Measurements from ENCODE around the gene DPH1.

DPH1 gene

DNA sequence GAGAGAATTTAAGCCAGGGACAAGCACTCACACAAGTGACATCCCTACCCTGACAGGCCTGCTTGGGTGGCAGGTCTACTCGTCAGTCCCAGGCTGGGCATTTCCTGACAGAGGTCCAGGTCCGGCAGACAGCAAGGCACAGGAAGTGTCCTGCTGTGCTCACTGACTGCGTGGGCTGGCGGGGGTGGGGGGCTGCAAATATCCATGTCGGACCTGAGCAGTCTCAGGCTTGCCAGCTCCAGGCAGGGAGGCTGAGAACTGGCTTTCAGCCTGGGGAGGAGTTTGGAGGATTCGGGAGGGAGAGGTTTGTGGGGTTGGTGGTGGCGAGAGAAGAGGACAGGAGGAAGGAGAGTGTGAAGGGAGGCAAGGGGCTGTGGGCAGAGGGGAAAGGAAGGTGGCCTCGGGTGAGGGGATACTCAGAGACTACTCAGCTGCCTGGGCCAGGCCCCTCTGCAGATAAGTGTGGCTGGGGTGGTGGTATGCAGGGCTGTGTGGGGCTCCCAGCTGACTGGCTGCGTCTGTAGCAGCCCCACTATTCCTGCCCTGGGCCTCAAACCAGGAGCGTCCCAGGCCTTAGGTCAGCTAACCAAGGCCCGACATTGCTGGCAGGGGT is 32.7 kb downstream of the DPH1 start:
- no peak for DNase-seq (ENCODE audit: low read depth in 2 of 2)

DNA sequence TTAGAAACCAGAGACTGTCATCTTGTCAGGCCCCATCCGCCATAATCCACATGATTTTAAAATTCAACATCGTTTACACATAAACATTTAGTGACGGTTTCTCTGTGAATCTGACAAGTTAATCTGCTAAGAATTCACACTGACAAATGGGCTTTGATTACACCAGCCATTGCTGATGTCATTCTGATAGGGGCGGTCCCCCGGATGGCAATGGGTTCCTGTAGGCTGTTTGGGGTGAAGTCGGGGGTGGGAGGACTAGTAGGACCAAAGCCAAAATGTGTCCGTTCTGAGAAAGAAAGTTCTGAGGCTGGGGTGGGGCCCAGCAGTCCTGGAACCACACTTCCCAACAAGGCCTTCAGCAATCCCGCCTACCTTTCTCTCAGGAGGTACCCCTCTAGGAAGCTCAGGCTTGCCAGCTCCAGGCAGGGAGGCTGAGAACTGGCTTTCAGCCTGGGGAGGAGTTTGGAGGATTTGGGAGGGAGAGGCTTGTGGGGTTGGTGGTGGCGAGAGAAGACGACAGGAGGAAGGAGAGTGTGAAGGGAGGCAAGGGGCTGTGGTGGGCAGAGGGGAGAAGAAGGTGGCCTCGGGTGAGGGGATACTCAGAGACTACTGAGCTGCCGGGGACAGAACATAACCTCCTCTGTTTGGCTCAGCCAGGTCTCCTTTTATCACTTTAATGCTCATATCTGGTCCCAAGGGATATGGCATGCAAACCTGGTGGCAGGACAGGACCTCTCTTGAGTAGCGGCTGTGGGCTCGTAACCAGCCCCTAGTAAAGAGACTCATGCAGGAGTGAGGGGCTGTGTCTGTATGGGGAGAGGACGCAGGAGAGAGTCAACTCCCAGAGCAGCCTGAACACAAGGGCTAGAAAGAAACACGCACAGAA is 33.6 kb downstream of the DPH1 start:
- DNase-seq (ENCODE audit: low read depth in 2 of 2), result no peak

GRCh38 chr17:2064147-2064489 is 34.2 kb downstream of the DPH1 start:
- DNase-seq (ENCODE audit: low read depth in 2 of 2), result no peak

DNA sequence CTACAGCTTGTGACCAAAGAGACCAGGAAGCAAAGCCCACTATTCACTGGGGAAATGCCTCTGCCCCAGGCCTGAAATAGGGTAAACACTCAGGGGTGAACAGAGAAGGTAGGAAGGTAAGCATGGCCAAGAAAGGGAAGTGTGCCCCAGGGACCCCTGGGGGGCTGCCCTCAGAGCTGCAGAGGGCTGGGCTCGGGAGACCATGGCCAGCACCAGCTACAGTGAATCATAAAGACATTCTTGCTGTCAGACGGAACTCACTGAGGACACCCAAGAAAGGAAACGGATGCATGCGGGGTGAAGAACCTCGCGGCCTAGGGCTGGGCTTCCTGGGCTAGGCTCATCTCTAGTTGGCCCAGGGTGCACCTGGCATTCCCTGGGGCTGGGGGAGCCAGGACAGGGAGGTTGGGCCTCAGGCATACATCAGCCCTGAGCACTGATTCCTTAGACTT is 34.6 kb downstream of the DPH1 start:
- no peak for DNase-seq (ENCODE audit: low read depth in 2 of 2)

- peak; percentile 73 to 75 for DNase-seq (ENCODE audit: low read depth in 2 of 2)
These were observed 35.2 kb downstream of the DPH1 start for GRCh38 chr17:2064980-2065785.

GRCh38 chr17:2065949-2066400 is 36.0 kb downstream of the DPH1 start:
- no peak for DNase-seq (ENCODE audit: low read depth in 2 of 2)

DNA sequence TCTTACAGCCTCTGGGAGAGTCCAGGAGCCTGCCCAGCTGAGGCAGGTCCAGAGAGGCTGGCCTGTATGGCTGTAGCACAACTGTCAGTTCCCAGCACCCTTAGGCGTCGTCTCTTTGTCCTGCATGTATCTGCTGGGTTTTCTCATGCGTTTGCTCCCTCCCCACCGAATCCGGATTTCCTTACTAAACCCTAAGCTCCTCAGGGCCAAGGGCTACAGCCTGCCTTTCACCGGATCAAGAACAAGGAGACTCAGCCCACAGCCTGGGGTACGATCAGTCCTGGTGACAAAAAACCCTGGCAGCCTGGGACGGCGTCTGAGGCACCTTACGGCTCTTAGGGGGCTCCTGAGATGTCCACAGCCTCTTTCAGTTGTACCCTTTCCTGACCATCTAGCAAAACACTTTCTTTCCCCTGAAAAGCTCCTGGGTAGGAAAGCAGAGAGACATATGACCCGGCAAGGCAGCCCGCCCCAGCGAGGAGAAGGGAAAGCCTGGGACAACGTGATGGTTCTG is 37.2 kb downstream of the DPH1 start:
- DNase-seq (ENCODE audit: low read depth in 2 of 2), result no peak

GRCh38 chr17:2067608-2068024 is 37.7 kb downstream of the DPH1 start:
- no peak for DNase-seq (ENCODE audit: low read depth in 2 of 2)

DNA sequence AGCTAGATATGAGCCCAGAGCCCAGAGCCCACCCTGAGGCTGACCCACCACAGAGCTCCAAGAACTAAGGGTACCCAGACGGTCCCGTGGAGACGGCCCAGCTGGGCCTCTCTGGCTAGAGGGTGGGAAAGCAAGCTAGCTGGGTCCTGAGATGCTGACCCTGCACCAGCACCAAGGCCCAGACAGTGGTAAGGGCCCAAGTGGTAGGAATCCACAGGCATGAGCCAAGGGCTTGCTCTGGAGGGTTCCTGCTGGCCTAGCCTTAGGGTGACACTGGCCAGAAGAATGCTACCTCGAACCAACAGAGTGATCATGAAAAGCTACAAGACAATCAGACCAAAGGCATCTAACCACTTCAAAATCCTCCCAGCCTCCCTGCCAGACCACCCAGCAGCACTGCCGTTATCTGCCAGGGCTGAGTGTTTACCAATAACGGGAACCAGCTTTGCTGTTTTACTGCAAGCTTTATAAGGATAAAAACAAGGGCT is 38.1 kb downstream of the DPH1 start:
- DNase-seq (ENCODE audit: low read depth in 2 of 2), result no peak

- DNase-seq (ENCODE audit: low read depth in 2 of 2), result no peak
These were observed 38.6 kb downstream of the DPH1 start for GRCh38 chr17:2068519-2069051.

DNA sequence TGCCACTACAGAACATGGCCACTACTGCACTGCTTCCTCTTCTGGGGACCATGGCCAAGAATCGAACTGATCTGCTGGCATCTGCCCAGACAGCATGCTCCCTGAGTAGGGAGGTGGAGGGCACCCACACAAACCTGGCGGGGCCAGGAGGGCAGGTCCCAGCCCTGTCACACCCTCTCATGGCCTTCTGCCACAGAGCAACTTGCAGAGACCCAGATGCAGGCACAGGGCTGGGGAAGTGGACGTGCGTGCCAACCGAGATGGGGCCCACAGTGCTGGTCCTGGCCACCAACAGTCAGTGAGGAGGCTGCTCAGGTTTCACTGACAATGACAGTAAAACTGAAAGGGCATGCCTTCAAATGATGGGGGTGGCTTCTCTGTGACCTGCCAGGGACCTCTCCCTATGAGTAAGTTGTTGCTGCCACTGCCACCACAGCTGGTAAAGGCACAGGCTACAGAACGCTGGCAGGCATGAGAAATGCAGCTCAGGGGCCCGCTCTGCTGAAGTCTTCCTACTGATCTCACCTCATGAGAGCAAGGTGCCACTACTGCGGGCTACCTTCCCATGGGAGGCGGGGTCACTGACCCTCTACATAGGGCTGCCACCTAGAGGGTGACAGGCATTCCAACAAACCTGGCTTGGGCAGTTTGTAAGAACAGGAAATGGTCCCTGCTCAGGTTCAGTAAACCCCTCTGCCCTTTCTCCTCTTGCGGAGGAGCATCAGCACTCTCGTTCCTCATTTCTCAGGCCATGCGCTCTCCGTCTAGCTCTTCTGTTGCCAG is 40.5 kb downstream of the DPH1 start:
- DNase-seq (ENCODE audit: low read depth in 2 of 2), result peak; percentile 61 to 74

DNA sequence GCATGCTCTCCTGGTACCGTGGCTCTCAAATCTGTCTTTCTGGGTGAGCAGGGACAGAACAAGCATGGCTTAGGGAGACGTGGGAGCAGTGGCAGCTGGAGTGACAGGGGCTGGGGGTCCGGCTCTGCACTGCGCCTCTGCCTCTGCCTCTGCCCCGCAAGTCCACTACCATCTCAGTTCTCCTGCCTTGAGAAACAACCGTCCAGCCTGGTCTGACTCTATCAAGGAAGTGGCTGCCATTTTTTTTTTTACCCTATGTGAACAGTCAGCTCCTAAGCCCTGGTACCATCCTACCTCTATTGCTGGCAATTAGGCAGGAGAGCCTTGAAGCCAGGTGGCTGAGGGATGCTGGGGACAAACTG is 41.1 kb downstream of the DPH1 start:
- DNase-seq (ENCODE audit: low read depth in 2 of 2), result no peak

DNA sequence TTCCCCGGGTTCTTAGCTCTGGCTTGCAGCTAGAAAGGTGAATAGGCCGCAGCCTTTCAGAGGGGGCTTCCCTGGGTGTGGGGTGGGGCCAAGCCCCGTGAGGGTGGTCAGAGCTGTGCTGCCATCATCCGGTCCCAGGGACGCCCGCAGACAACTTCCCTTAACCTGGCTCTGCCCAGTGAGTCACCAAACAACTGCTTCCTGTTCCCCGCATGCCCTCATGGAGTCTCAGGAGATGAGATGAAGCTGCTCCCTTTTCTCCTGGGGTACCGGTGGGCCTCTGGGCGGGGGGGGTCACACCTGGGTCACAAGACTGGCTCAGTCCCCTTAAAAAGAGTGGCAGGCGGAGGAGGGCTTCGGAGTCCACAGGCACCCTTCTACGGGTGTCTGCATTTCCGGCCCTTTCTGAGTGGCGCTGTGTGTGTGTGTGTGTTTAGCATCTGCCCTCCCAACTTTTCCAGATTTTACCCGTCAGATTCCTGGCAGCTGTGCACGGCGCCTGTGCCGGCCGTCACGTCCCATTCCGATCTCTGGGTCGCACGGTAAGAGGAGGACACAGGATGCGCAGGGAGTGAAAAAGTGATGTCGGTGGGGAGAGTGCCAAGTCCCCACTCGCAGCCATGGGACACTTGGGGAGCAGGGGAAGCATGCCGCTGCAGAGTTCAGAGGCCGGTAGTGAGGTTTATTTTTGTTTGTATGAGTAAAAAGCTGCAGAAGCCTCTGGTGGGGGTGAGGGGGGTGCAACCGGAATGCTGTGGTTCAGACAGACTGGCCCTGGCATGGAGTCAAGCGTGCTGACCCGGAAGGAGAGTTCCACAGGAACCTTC is 41.7 kb downstream of the DPH1 start:
- DNase-seq (ENCODE audit: low read depth in 2 of 2), result no peak

GRCh38 chr17:2074919-2075318 is 45.0 kb downstream of the DPH1 start:
- no peak for DNase-seq (ENCODE audit: low read depth in 2 of 2)

- no peak for DNase-seq (ENCODE audit: low read depth in 2 of 2)
These were observed 45.6 kb downstream of the DPH1 start for GRCh38 chr17:2075336-2076086.

- no peak for DNase-seq (ENCODE audit: low read depth in 2 of 2)
These were observed 46.4 kb downstream of the DPH1 start for GRCh38 chr17:2076087-2076984.

GRCh38 chr17:2077040-2077439 is 47.1 kb downstream of the DPH1 start:
- no peak for DNase-seq (ENCODE audit: low read depth in 2 of 2)

DNA sequence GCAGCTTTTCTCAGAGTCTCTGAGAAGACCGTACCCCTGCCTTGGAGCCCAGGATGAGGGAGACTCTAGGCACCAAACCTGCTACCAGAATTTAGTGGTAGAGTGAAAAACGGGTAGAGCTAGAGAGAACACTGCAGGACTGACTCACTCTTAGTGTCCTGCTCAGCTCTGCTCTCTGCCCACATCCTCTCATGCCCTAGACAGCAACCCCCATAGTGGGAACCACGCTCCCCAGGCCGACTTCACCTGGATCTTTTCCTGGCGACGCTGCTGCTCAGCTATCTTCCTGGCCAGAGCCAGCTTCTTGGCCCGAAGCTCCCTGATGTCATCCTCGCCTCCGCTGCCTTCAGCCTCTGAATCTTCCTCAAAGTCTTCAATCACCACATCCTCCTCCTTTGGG is 51.6 kb downstream of the DPH1 start:
- DNase-seq (ENCODE audit: low read depth in 2 of 2), result no peak

Data from stimulated activated CD4-positive, alpha-beta T cell treated with anti-CD3 and anti-CD28 coated beads, Interleukin-4, amount 100 ng/mL, for 48 hours (primary cell).